ENCODE measurements around the gene TPSAB1.
"Not testable (repeated sequence)": the region's sequence is repeated elsewhere in the genome, so short reads cannot be mapped to it uniquely, and the experiment has no call there.

The TPSAB1 gene

DNA sequence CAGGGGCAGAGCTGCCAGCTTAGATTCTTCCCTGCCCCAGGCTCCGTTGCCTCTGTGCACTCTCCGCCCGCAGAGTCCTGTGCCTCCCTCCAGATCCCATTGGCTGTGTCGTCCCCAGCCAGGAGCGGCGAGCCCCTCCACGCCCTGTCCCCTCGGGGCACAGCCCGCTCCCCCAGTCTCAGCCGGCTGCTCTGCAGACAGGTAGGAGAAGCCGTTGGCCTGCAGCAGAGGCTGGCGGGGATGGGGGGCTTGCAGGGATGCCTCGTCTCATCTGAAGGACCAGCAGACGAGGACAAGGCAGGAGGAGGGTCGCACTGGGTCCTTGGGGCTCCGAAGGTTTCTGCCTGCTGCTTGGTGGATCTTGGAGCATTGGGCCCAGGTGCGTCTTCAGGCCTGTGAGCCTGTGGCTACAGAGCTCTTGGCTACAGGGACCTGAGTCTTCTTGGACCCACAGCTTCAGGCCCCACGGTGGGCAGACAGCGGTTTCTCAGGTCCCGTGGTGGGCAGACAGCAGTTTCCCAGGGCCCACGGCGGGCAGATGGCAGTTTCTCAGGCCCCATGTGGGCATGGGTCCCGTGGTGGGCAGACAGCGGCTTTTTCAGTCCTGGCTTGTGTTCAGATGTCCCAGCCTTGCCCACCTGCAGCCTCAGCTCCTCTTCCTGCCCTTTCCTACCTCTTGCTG is 21.4 kb upstream of the TPSAB1 start:
- H3K27me3 ChIP-seq (ENCODE audit: control insufficient read depth, insufficient read depth, low read length) = no peaks in the 10 kb centered on the region
- H3K36me3 ChIP-seq (ENCODE audit: control insufficient read depth, insufficient read depth, low read length) = peaks cover 38% of the 10 kb centered on the region
- no peak overlapping the region for H3K9ac ChIP-seq (ENCODE audit: low read depth, low read length)
- H3K4me3 ChIP-seq (ENCODE audit: low read depth, low read length) = no peak overlapping the region
- H3K9me3 ChIP-seq (ENCODE audit: control insufficient read depth, insufficient read depth, low read length) = no peaks in the 10 kb centered on the region
- no peak overlapping the region for H3K27ac ChIP-seq (ENCODE audit: low read depth, low read length)
- H3K4me1 ChIP-seq (ENCODE audit: control insufficient read depth, insufficient read depth, low read length) = no peaks in the 10 kb centered on the region

DNA sequence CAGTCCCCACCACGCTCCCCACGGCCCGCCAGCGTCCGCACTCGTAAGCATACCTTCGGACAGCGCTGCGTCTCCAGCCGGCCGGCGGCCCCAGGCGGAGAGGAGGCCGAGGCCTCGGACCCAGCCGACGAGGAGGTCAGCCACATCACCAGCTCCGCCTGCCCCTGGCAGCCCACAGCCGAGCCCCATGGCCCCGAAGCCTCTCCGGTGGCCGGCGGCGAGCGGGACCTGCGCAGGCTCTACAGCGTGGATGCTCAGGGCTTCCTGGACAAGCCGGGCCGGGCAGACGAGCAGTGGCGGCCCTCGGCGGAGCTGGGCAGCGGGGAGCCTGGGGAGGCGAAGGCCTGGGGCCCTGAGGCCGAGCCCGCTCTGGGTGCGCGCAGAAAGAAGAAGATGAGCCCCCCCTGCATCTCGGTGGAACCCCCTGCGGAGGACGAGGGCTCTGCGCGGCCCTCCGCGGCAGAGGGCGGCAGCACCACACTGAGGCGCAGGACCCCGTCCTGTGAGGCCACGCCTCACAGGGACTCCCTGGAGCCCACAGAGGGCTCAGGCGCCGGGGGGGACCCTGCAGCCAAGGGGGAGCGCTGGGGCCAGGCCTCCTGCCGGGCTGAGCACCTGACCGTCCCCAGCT is 20.3 kb upstream of the TPSAB1 start:
- Histone ChIP-seq H3K9me3 (ENCODE audit: control insufficient read depth, insufficient read depth, low read length) (no peaks in the 10 kb centered on the region), H3K27me3 (ENCODE audit: control insufficient read depth, insufficient read depth, low read length) (no peaks in the 10 kb centered on the region), H3K4me3 (ENCODE audit: low read depth, low read length) (no peak overlapping the region), H3K27ac (ENCODE audit: low read depth, low read length) (no peak overlapping the region), H3K4me1 (ENCODE audit: control insufficient read depth, insufficient read depth, low read length) (no peaks in the 10 kb centered on the region), H3K9ac (ENCODE audit: low read depth, low read length) (no peak overlapping the region), H3K36me3 (ENCODE audit: control insufficient read depth, insufficient read depth, low read length) (peaks cover 38% of the 10 kb centered on the region)

DNA sequence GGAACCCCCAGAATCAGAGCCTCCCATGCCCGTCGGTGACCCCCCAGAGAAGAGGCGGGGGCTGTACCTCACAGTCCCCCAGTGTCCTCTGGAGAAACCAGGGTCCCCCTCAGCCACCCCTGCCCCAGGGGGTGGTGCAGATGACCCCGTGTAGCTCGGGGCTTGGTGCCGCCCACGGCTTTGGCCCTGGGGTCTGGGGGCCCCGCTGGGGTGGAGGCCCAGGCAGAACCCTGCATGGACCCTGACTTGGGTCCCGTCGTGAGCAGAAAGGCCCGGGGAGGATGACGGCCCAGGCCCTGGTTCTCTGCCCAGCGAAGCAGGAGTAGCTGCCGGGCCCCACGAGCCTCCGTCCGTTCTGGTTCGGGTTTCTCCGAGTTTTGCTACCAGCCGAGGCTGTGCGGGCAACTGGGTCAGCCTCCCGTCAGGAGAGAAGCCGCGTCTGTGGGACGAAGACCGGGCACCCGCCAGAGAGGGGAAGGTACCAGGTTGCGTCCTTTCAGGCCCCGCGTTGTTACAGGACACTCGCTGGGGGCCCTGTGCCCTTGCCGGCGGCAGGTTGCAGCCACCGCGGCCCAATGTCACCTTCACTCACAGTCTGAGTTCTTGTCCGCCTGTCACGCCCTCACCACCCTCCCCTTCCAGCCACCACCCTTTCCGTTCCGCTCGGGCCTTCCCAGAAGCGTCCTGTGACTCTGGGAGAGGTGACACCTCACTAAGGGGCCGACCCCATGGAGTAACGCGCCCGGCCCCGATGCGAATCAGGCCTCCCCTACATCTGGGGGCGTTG is 19.5 kb upstream of the TPSAB1 start:
- Histone ChIP-seq H3K9ac (ENCODE audit: low read depth, low read length) (no peak overlapping the region), H3K36me3 (ENCODE audit: control insufficient read depth, insufficient read depth, low read length) (peaks cover 34% of the 10 kb centered on the region), H3K4me1 (ENCODE audit: control insufficient read depth, insufficient read depth, low read length) (no peaks in the 10 kb centered on the region), H3K27ac (ENCODE audit: low read depth, low read length) (no peak overlapping the region), H3K27me3 (ENCODE audit: control insufficient read depth, insufficient read depth, low read length) (no peaks in the 10 kb centered on the region), H3K9me3 (ENCODE audit: control insufficient read depth, insufficient read depth, low read length) (no peaks in the 10 kb centered on the region), H3K4me3 (ENCODE audit: low read depth, low read length) (no peak overlapping the region)

DNA sequence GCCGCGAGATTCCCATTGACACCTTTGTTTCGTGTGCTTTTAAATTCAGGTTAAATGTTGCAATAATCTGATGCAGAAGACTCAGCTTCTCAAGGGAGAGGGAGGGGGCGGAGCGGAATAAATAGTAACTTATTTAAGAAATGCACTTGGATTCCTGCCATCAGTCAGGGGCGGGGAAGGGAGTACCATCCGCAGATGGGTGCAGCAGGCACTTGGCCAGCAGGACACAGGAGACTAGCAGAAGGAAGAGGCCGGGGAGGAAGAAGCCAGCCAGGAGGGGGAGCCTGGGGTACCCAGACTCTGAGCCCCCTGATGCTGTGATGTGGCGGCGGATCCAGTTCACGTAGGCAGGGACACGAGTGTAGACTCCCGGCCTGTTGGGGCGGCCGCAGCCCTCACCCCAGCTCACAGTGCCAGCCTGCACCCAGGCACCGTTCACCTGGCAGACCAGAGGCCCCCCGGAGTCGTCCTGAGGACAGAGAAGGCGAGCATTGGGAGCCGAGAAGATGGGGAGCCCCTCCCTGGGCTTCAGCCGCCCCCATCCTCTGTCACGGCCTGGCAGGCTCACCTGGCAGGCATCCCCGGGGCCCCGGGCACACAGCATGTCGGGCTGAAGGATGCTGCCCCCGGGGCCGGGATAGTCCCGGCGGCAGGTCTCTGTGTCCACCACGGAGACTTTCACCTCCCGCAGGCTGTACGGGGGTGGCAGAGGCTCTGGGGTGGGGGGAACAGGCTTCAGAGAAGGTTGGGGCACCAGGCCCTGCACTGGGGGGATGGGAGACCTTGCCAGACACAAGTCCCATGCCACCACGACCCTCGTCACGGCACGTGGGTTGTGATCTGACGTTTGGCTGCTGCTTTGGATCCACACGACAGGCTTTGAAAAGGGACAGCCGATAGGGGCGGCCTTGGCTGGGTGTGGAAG is 18.6 kb upstream of the TPSAB1 start:
- Histone ChIP-seq H3K27me3 (ENCODE audit: control insufficient read depth, insufficient read depth, low read length) (no peaks in the 10 kb centered on the region), H3K36me3 (ENCODE audit: control insufficient read depth, insufficient read depth, low read length) (peaks cover 31% of the 10 kb centered on the region), H3K9ac (ENCODE audit: low read depth, low read length) (no peak overlapping the region), H3K4me1 (ENCODE audit: control insufficient read depth, insufficient read depth, low read length) (no peaks in the 10 kb centered on the region), H3K9me3 (ENCODE audit: control insufficient read depth, insufficient read depth, low read length) (no peaks in the 10 kb centered on the region), H3K27ac (ENCODE audit: low read depth, low read length) (no peak overlapping the region), H3K4me3 (ENCODE audit: low read depth, low read length) (no peak overlapping the region)

DNA sequence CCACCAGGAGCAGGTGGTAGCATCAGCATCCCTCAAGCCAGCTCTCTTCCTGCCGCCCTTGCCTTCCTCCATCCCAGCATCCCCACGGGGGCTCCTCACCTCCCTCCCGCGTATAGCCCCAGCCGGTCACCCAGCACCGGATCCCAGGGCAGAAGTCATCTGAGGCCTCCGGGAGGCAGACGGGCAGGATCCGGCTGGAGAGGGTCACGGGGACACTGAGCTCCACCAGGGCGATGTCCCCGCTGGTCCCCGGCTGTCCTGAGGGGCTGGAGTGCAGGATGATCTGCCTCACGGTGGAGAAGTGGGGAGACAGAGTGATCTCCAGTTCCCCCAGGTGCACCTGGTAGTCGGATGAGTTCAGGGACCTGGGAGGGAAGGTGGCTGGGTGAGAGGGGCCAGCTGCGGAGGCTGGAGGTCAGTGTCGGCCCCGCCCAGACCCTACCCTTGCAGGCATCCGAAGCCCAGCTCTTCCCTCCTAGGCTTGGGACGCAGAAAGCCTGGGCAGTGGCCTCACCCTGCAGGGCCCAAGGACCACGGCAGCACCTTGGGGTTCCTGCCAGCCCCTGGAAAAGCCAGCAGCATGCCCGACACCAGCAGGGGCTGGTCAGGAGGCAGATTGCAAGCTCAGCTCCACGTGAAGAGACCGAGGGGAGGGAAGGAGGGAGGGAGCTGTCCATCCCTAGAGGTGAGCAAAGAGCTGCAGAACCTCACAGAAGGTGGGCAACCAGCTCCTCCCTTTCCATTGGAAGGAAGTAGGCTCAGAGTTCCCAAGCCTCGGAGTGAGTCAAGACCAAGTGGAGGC is 17.8 kb upstream of the TPSAB1 start:
- no peaks in the 10 kb centered on the region for H3K9me3 ChIP-seq (ENCODE audit: control insufficient read depth, insufficient read depth, low read length)
- no peak overlapping the region; the same call in 1 of the 2 replicates for H3K9ac ChIP-seq (ENCODE audit: low read depth, low read length)
- H3K27me3 ChIP-seq (ENCODE audit: control insufficient read depth, insufficient read depth, low read length) = no peaks in the 10 kb centered on the region
- no peak overlapping the region for H3K4me3 ChIP-seq (ENCODE audit: low read depth, low read length)
- no peaks in the 10 kb centered on the region for H3K4me1 ChIP-seq (ENCODE audit: control insufficient read depth, insufficient read depth, low read length)
- H3K27ac ChIP-seq (ENCODE audit: low read depth, low read length) = no peak overlapping the region
- peaks cover 22% of the 10 kb centered on the region for H3K36me3 ChIP-seq (ENCODE audit: control insufficient read depth, insufficient read depth, low read length)

DNA sequence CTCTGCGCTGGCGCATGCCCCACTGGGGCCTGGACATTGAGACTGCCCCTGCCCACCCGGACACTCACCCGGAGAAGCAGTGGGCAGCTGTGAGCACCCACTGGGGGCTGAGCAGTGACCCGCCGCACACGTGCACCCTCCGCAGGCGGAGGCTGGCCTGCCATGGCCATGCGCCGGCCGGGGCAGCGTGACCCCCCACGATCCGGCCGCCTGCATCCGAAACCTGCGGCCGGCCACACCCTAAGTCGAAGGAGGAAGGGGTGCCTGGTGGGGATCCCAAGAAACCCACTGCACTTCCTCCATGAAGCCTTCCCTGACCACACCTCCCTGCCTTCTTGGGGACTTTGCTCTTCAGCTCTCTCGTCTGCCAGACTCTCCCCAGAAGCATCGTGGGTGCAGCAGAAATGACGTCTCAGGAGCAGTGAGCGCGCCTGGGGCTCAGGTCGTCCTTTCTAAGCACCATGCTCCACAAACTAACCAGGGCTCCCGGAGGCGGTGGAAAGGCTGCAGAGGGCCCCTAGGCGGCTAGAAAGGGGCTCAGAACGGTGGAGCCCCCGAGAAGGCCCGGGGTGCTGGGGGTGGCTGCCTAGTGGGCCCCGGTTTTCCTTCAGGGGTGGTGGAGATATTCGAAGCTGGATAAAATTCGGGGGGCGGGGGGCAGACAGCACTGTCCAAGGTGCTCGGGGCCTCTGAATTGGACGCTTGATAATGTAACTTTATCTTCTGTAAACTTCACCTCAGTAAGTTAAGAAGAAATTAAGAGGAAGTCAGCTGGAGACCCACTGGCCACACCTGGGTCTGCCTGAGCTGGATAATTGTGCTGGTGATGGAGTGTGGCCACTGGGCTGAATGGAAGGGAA is 16.9 kb upstream of the TPSAB1 start:
- no peaks in the 10 kb centered on the region for H3K4me1 ChIP-seq (ENCODE audit: control insufficient read depth, insufficient read depth, low read length)
- no peaks in the 10 kb centered on the region for H3K9me3 ChIP-seq (ENCODE audit: control insufficient read depth, insufficient read depth, low read length)
- no peak overlapping the region for H3K9ac ChIP-seq (ENCODE audit: low read depth, low read length)
- no peak overlapping the region for H3K27ac ChIP-seq (ENCODE audit: low read depth, low read length)
- no peak overlapping the region for H3K4me3 ChIP-seq (ENCODE audit: low read depth, low read length)
- H3K27me3 ChIP-seq (ENCODE audit: control insufficient read depth, insufficient read depth, low read length) = no peaks in the 10 kb centered on the region
- H3K36me3 ChIP-seq (ENCODE audit: control insufficient read depth, insufficient read depth, low read length) = peaks cover 17% of the 10 kb centered on the region

DNA sequence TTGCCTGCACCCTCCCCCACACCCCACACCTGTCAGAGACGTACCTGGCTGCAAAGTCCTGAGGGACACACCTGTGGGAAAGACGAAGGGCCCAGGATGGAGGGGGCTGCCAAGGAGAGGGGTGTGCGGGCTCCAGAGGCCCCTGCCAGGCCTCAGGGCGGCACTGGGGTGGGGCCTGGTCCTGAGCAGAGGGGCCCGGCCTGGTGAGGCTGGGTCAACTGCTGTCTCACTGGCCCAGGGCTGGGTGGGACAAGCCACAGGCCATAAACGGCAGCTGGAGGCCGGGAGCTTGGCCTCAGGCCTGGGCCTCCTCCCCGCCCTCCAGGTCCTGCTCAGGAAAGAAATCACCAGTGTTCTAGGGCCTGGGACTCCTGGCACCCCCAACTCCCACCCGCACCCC is 15.9 kb upstream of the TPSAB1 start:
- Histone ChIP-seq H3K27me3 (ENCODE audit: control insufficient read depth, insufficient read depth, low read length) (no peaks in the 10 kb centered on the region), H3K9ac (ENCODE audit: low read depth, low read length) (no peak overlapping the region), H3K9me3 (ENCODE audit: control insufficient read depth, insufficient read depth, low read length) (no peaks in the 10 kb centered on the region), H3K27ac (ENCODE audit: low read depth, low read length) (no peak overlapping the region), H3K36me3 (ENCODE audit: control insufficient read depth, insufficient read depth, low read length) (peaks cover 11% of the 10 kb centered on the region), H3K4me3 (ENCODE audit: low read depth, low read length) (no peak overlapping the region), H3K4me1 (ENCODE audit: control insufficient read depth, insufficient read depth, low read length) (no peaks in the 10 kb centered on the region)

DNA sequence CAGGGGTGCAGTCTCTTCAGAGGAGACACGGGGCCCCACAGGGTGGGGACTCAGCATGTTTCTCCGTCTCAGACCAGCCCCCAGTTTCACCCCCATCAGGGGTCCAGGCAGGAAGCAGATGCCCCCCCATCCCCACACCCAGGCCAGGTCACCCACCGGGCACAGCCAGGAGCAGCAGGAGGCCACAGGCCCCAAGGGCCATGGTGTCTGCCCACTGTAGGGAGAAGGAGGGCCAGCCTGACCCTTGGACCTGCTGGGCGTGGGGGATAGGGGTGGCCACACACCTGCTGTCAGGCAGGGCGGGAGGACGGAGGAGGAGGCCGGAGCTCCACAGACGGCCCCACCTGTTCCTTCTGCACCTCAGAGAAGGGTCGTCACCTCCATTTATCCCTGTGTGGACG is 15.5 kb upstream of the TPSAB1 start, which contains the start of gene TPSG1:
Gene TPSG1 (minus strand): TSS at position 218 of the 401 bp plus-strand sequence. CDS start 16 bp downstream, at position 202.
- Histone ChIP-seq H3K27ac (ENCODE audit: low read depth, low read length) (no peak within 1 kb of the TSS), H3K9me3 (ENCODE audit: control insufficient read depth, insufficient read depth, low read length) (no peaks in the 10 kb centered on the region), H3K4me1 (ENCODE audit: control insufficient read depth, insufficient read depth, low read length) (no peaks in the 10 kb centered on the region), H3K9ac (ENCODE audit: low read depth, low read length) (no peak within 1 kb of the TSS), H3K4me3 (ENCODE audit: low read depth, low read length) (no peak within 1 kb of the TSS), H3K27me3 (ENCODE audit: control insufficient read depth, insufficient read depth, low read length) (no peaks in the 10 kb centered on the region), H3K36me3 (ENCODE audit: control insufficient read depth, insufficient read depth, low read length) (peaks cover 7% of the 10 kb centered on the region)

DNA sequence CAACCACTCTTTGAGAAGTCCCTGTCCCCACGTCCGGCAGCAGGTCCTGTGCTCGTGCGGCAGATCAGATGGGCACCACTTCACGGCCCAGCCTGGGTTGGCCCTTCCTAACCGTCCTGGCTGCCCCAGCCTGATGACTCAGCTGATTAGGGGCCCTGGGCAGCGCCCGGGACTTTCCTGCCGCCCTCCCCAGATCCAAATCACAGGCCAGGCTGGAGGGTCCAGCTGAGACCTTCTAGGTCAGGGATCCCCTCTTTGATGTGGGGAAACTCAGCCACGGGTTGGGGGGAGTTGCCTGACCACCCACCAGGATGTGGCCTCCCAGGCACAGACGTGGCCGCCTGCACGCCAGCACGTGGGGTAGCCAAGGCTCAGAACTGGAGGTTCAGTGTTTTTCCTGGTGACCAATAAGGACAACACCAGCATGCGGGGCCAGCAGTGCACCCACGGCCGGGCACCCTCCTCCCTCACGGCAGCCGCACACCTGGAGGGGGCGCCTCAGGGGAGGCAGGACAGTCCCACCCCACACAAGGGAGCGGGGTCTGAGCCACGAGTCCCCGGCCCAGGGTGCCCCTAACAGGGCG is 14.7 kb upstream of the TPSAB1 start:
- H3K9me3 ChIP-seq (ENCODE audit: control insufficient read depth, insufficient read depth, low read length); H3K4me1 ChIP-seq (ENCODE audit: control insufficient read depth, insufficient read depth, low read length): not testable (repeated sequence)

More for the DNA sequence above, 14.7 kb upstream of the TPSAB1 start:
- not testable (repeated sequence) for H3K9ac ChIP-seq (ENCODE audit: low read depth, low read length); H3K4me3 ChIP-seq (ENCODE audit: low read depth, low read length); H3K27ac ChIP-seq (ENCODE audit: low read depth, low read length); H3K27me3 ChIP-seq (ENCODE audit: control insufficient read depth, insufficient read depth, low read length); H3K36me3 ChIP-seq (ENCODE audit: control insufficient read depth, insufficient read depth, low read length)
